HepG2 (cell line): Measurements from ENCODE around the gene WRAP73. TPM values are rescaled to one million over a fixed set of nuclear protein-coding genes. Genes with fewer than 3 reads are reported as not detected.

Source experiments
- ATAC-seq: fragments of 200-7000 bp; cut with Tn5 transposase; 3 replicates; pipeline ENCODE4 v1.9.1; 2020; ENCODE audit warnings: mild to moderate bottlenecking, moderate library complexity
- BruUV-seq: library from RNA; stranded (reverse); fragments of 400-500 nt; replicated peaks from 2 replicates; lab custom pipeline; 2021; lab: Mats Ljungman, UMichigan
- CTCF ChIA-PET: fragments of 300-600 bp; formaldehyde crosslinking; extraction: SDS; loops from one replicate; lab custom pipeline; 2021; ENCODE audit warnings: low total read pairs, inconsistent platforms, low intra/inter-chr PET ratio; lab: Yijun Ruan, JAX
- POLR2A ChIA-PET: fragments of 350-600 bp; sonication (Branson Sonifier 250); formaldehyde crosslinking; loops from one replicate; lab custom pipeline; 2020; ENCODE audit warnings: antibody characterized with exemption, inconsistent platforms; lab: Yijun Ruan, JAX
- DNase-seq: peaks from one replicate; pipeline ENCODE4 v3.0.0-alpha.2; 2015; ENCODE audit warnings: low spot score
- FAIRE-seq: peaks from 3 replicates; lab custom pipeline; 2011; peaks lifted over from hg19 to GRCh38; lab: Jason Lieb, UNC
- H2AFZ ChIP-seq: one replicate; pipeline ENCODE4 v1.6.1; 2011; ENCODE audit warnings: low read length, inconsistent platforms
- H3K27ac ChIP-seq: fragments of 300-600 bp; 3 replicates; pipeline ENCODE4 v1.8.0; 2011; ENCODE audit warnings: mixed run types, mild to moderate bottlenecking, mixed read lengths, low read length, inconsistent platforms; ENCODE audit not compliant: insufficient read depth; ENCODE audit errors: extremely low read length
- H3K27me3 ChIP-seq, 2 experiments: fragments of 200-600 bp in 1 of 2; 2 replicates in 1 of 2; 3 replicates in 1 of 2; pipeline versions ENCODE4 v1.6.0 to v1.8.0; 2011; ENCODE audit warnings: low read length in 2 of 2, mild to moderate bottlenecking in 2 of 2, moderate library complexity in 2 of 2, inconsistent platforms in 1 of 2; ENCODE audit not compliant: insufficient read depth in 2 of 2, control insufficient read depth in 1 of 2
- H3K36me3 ChIP-seq, 2 experiments: fragments of 200-600 bp in 1 of 2; replicated peaks in 1 of 2; 2 replicates in 1 of 2; 3 replicates in 1 of 2; pipeline versions ENCODE4 v1.5.1 to v1.8.0; 2011; ENCODE audit warnings: low read length in 2 of 2, inconsistent platforms in 1 of 2; ENCODE audit not compliant: insufficient read depth in 2 of 2, control insufficient read depth in 1 of 2
- H3K4me1 ChIP-seq: 2 replicates; pipeline ENCODE4 v1.5.1; 2012; ENCODE audit warnings: low read length, inconsistent platforms; ENCODE audit not compliant: insufficient read depth
- H3K4me2 ChIP-seq: 2 replicates; pipeline ENCODE4 v1.6.0; 2011; ENCODE audit warnings: low read depth, low read length, inconsistent platforms
- H3K4me3 ChIP-seq, 3 experiments: fragments of 200-600 bp in 1 of 3; sonication (generic), shearing (Covaris generic) in 1 of 3; replicated peaks in 1 of 3; 2 replicates each; pipeline ENCODE4 v1.5.1; 2011 to 2016; ENCODE audit warnings: low read length in 3 of 3, inconsistent platforms in 2 of 3, low read depth in 2 of 3, mild to moderate bottlenecking in 2 of 3, control low read depth in 1 of 3, mixed read lengths in 1 of 3; ENCODE audit not compliant: insufficient read depth in 1 of 3
- H3K79me2 ChIP-seq: one replicate; pipeline ENCODE4 v1.6.1; 2011; ENCODE audit warnings: low read length, inconsistent platforms; ENCODE audit not compliant: insufficient read depth
- H3K9ac ChIP-seq: 2 replicates; pipeline ENCODE4 v1.6.0; 2011; ENCODE audit warnings: mild to moderate bottlenecking, low read depth, low read length, inconsistent platforms; ENCODE audit not compliant: insufficient read depth
- H3K9me3 ChIP-seq: 2 replicates; pipeline ENCODE4 v1.5.1; 2012; ENCODE audit warnings: mild to moderate bottlenecking, low read length
- H4K20me1 ChIP-seq: 2 replicates; pipeline ENCODE4 v1.6.0; 2011; ENCODE audit warnings: inconsistent platforms, mild to moderate bottlenecking, low read length, moderate library complexity; ENCODE audit not compliant: insufficient read depth
- AGO2 ChIP-seq: fragments of 200-400 bp; formaldehyde crosslinking; optimal IDR thresholded peaks from 2 replicates; pipeline ENCODE3; 2017; ENCODE audit warnings: mild to moderate bottlenecking, low read depth, low read length, moderate library complexity
- ARNT ChIP-seq: fragments of 450-650 bp; IDR thresholded peaks from 2 replicates; pipeline ENCODE4 v1.6.1; 2017
- BCL6 ChIP-seq: IDR thresholded peaks from 2 replicates; pipeline ENCODE4 v1.6.1; 2016; ENCODE audit warnings: missing genetic modification reagents, missing compliant biosample characterization
- POLR2A ChIP-seq, 2 experiments: IDR thresholded peaks; 2 replicates each; pipeline ENCODE4 v1.6.1; 2011; ENCODE audit warnings: low read depth in 2 of 2, low read length in 2 of 2, mild to moderate bottlenecking in 1 of 2, moderate library complexity in 1 of 2; ENCODE audit not compliant: insufficient read depth in 1 of 2
- POLR2AphosphoS5 ChIP-seq: IDR thresholded peaks from 2 replicates; pipeline ENCODE4 v1.6.1; 2012; ENCODE audit warnings: low read depth, low read length
- POLR2G ChIP-seq: fragments of 200-400 bp; formaldehyde crosslinking; IDR thresholded peaks from 2 replicates; pipeline ENCODE4 v1.6.1; 2018; ENCODE audit warnings: mild to moderate bottlenecking, low read depth, low read length, moderate library complexity
- RBM22 ChIP-seq: fragments of 200-400 bp; formaldehyde crosslinking; optimal IDR thresholded peaks from 2 replicates; pipeline ENCODE3; 2017; ENCODE audit warnings: mild to moderate bottlenecking, low read length, moderate library complexity
- SALL1 ChIP-seq: sonication (generic); formaldehyde crosslinking; IDR thresholded peaks from 2 replicates; pipeline ENCODE4 v1.8.0; 2022; ENCODE audit warnings: mild to moderate bottlenecking, missing genetic modification reagents
- TIGD3 ChIP-seq: sonication (generic); formaldehyde crosslinking; IDR thresholded peaks from 2 replicates; pipeline ENCODE4 v1.5.1; 2020; ENCODE audit warnings: mild to moderate bottlenecking, missing genetic modification reagents, borderline replicate concordance
- ZNF672 ChIP-seq: sonication (generic); formaldehyde crosslinking; IDR thresholded peaks from 2 replicates; pipeline ENCODE4 v1.8.1; 2022; ENCODE audit warnings: missing genetic modification reagents
- WGBS: methylation state at CpG from one replicate; pipeline ENCODE4 v1.1.6; 2017; ENCODE audit warnings: low lambda C conversion rate; 5-methylcytosine and 5-hydroxymethylcytosine counted together
- in situ Hi-C: cut with HindIII; loops from 2 replicates; pipeline ENCODE4 v1.10.0; 2017; ENCODE audit warnings: low pct_unique_long_range_greater_than_20kb; ENCODE audit not compliant: extremely low pct_ligation_motif_present
- intact Hi-C: fragments of 100-400 bp; cut with micrococcal nuclease; formaldehyde crosslinking; loops from one replicate; pipeline ENCODE4 v1.10.0; 2022; ENCODE audit not compliant: unreplicated experiment
- polyA plus RNA-seq, 8 experiments: library from polyadenylated mRNA; depleted of rRNA in 3 of 8; stranded (reverse) in 7 of 8; unstranded in 1 of 8; fragments of >200 nt; fragmentation: Illumina TruSeq in 4 of 8; extraction: Trizol in 4 of 8; gene quantifications; 2 replicates each; pipeline versions ENCODE4 v1.2.1 to v1.2.3, GENCODE V29; 2011 to 2016; ENCODE audit warnings: low read depth in 4 of 8, missing spikeins in 1 of 8, mixed read lengths in 1 of 8; ENCODE audit not compliant: insufficient read depth in 1 of 8
- total RNA-seq, 5 experiments: library from RNA; depleted of rRNA; stranded (reverse); fragments of >200 nt; fragmentation: Illumina TruSeq; extraction: Trizol; gene quantifications; 2 replicates each; pipeline ENCODE4 v1.2.3, GENCODE V29; 2016; ENCODE audit warnings: low read depth in 1 of 5
- TF ChIP-seq, protein P1 (sequence below): IDR thresholded peaks from 2 replicates; pipeline ENCODE4 v1.6.1; 2018; ENCODE audit warnings: missing genetic modification reagents, mild to moderate bottlenecking, missing compliant biosample characterization
- TF ChIP-seq, protein P2 (sequence below): sonication (generic); formaldehyde crosslinking; IDR thresholded peaks from 2 replicates; pipeline ENCODE4 v1.5.0; 2020; ENCODE audit warnings: mild to moderate bottlenecking, missing genetic modification reagents

WRAP73 gene
- total and polyA plus RNA-seq, 2 of the 13 experiments (the other 11 are each of a cell fraction or from before 2014, with no cell fraction given) = 18.1 to 40.4 TPM

DNA sequence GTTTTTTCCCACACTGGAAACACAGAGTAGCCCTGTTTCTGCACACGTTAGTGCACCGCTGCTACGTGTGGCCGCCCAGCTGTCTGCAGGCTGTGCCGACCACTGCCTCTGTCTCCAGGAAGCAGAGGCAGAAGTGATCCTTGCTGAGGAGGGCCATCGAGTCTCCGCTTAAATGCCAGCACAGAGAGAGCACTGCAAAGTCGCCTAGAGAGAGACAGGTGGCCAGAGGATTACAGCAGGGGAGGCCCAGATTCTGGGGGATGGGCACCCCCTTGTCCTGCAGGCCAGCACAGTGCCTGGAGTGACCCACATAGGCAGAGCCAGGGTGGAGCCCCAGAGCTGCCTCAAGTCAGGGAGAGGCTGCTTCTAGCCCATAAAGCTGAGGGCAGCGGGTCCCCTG, 19.0 kb downstream of the WRAP73 start (continued):
- TF ChIP-seq, protein P1, sequence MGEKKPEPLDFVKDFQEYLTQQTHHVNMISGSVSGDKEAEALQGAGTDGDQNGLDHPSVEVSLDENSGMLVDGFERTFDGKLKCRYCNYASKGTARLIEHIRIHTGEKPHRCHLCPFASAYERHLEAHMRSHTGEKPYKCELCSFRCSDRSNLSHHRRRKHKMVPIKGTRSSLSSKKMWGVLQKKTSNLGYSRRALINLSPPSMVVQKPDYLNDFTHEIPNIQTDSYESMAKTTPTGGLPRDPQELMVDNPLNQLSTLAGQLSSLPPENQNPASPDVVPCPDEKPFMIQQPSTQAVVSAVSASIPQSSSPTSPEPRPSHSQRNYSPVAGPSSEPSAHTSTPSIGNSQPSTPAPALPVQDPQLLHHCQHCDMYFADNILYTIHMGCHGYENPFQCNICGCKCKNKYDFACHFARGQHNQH (CRISPR knock-in tag) = no peak
- TF ChIP-seq ZNF672 (CRISPR knock-in tag) = no peak
- no peak for TF ChIP-seq BCL6 (CRISPR knock-in tag)
- no peak for TF ChIP-seq TIGD3 (CRISPR knock-in tag)

DNA sequence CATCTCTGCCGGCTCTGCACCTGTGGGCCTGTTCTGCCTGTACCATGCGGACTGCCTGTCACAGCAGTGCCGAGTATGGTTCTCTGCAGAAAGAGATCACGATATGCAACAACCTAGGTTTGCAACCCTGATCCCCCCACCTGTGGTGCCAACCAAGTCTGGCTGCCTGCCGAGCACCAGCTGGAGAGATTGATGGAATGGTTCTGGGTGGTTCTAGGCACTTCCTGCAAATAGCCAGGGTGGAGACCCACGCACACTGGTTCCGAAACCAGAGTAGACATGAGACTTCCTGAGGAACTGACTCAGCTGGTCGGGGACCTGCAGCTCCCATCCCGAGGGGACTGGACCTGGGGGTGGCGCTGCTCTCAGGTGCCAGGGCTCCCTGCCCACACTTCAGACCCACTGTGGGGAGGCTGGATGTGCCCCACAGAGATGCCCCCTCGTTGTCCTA, 19.7 kb downstream of the WRAP73 start:
- no peak overlapping the region for H2AFZ ChIP-seq
- no peaks in the 10 kb centered on the region for H3K9me3 ChIP-seq
- 98% methylated on average over 7 of the region's 11 CpGs for WGBS
- peaks cover 31 to 52% of the 10 kb centered on the region in 2 experiments for H3K36me3 ChIP-seq
- H3K79me2 ChIP-seq = peaks cover 5% of the 10 kb centered on the region
- intact Hi-C loops (no loop called here), in situ Hi-C loops (no loop called here)
- ATAC-seq (no peak), DNase-seq (no peak), FAIRE-seq (no peak)
- H3K27ac ChIP-seq = no peak overlapping the region
- H3K4me3 ChIP-seq = no peak overlapping the region
- BruUV-seq = no TSS peak
- peaks cover 10% of the 10 kb centered on the region for H3K4me1 ChIP-seq
- no peaks in the 10 kb centered on the region for H4K20me1 ChIP-seq
- CTCF ChIA-PET = no interaction called here
- H3K4me2 ChIP-seq = no peak overlapping the region
- TF ChIP-seq ARNT (no peak), POLR2G (peak; percentile 60; the same call in 1 of the 2 replicates), POLR2A (IDR thresholded peaks at IDR 0.05; ENCODE audit: insufficient read depth in 1 of 2, low read depth in 2 of 2, low read length in 2 of 2) (peak in 1 of 2 experiments; percentile 17; a peak in 1 of 4 replicates), RBM22 (peak; percentile 71), SALL1 (CRISPR knock-in tag) (peak; percentile 26; the same call in 1 of the 2 replicates), AGO2 (peak; percentile 2), POLR2AphosphoS5 (peak; percentile 42)
- TF ChIP-seq, protein P2, sequence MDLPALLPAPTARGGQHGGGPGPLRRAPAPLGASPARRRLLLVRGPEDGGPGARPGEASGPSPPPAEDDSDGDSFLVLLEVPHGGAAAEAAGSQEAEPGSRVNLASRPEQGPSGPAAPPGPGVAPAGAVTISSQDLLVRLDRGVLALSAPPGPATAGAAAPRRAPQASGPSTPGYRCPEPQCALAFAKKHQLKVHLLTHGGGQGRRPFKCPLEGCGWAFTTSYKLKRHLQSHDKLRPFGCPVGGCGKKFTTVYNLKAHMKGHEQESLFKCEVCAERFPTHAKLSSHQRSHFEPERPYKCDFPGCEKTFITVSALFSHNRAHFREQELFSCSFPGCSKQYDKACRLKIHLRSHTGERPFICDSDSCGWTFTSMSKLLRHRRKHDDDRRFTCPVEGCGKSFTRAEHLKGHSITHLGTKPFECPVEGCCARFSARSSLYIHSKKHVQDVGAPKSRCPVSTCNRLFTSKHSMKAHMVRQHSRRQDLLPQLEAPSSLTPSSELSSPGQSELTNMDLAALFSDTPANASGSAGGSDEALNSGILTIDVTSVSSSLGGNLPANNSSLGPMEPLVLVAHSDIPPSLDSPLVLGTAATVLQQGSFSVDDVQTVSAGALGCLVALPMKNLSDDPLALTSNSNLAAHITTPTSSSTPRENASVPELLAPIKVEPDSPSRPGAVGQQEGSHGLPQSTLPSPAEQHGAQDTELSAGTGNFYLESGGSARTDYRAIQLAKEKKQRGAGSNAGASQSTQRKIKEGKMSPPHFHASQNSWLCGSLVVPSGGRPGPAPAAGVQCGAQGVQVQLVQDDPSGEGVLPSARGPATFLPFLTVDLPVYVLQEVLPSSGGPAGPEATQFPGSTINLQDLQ (CRISPR knock-in tag) = no peak
- POLR2A ChIA-PET = interaction anchor here (1.1 kb wide), 1 partner anchor 159 kb away, joined by 3 read pairs; no protein-coding TSS in a partner anchor
- no peak overlapping the region for H3K9ac ChIP-seq
- H3K27me3 ChIP-seq = no peaks in the 10 kb centered on the region
